ENCODE measurements around the gene OPN5.

The OPN5 gene

DNA sequence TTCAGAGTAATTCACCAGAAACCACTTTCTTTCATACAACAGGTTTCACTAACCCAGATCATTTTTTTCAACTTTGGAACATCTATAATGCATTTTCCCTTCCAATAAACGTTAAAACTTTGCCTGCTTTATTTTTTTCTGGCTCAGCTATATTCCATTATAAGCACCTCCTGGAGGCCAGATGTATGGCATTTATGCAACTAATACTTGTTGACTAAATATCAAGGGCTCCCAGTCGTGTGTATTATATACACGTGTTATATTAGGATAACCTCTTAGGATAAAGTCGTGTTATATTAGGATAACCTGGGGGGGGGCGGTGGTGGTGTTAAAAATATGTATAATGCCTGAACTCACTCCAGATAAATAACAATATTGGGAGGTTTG lies 6.7 kb downstream of the OPN5 start:
- DNase-seq (ENCODE audit: low read depth), result no peak

DNA sequence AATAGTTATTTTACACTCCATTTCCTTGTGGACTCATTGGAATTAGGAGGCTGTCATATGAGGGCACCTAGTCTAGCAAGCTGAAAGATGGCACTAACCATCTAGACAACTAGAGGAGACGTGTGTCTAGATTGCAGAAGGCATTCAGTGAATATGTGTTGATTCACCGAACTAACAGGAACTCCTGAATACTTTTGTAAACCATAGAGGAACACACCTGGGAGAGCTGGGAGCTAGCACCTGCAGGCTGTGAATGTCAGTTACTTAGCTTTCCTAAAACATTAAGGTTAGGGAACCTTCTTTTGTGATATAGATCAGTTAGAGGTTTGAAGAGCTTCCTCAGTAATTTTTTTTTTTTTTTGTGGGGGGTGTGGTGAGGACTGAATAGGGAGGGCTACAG lies 7.7 kb downstream of the OPN5 start:
- DNase-seq (ENCODE audit: low read depth), result no peak

DNA sequence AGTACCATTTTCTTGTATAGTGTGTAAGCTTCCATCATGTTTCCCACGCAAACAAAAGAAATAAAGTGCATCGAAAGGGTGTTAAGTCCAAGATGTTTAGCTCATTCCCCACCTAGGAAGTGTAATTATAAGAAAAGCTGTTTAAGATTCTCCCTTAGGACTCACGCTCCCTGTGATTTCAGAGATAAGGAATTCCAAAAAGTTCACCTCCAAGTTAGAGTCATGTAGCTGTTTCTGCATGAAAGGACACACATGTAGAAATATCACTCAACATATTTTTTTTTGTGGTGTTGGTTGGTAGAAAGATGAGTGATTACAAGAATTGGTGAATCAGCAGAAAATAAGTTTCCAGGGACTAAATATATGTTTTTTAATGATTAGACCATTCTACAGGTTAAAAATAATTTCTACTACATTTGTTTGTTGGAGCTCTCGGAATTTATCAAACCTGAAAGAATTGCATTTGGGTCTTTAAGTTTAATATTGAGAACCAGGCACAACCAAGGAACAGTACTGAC lies 10.4 kb downstream of the OPN5 start:
- DNase-seq (ENCODE audit: low read depth), result no peak

GRCh38 chr6:47794577-47795135 lies 12.8 kb downstream of the OPN5 start:
- DNase-seq (ENCODE audit: low read depth), result no peak

DNA sequence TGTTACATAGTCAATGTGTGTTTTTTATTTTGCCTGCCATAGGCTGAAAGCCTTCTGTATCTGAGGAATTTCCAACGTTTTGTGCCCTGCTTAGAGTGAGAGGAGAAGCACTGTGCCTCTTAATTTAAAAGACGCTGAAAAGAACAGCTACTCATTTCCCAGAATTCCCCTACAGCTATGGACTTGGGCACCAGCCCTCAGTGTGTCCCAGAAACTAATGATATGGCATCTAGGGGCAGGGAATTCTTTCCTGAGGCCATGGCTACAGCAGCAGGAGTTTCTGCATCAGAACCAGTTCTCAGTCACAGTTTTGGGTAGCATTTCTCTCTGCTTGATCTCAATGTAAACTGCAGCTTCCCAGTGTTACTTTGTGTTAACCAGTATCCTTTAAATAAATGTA lies 20.2 kb downstream of the OPN5 start:
- no peak for DNase-seq (ENCODE audit: low read depth)

GRCh38 chr6:47804821-47805220 lies 23.0 kb downstream of the OPN5 start:
- DNase-seq (ENCODE audit: low read depth), result no peak

- DNase-seq (ENCODE audit: low read depth), result no peak
Observed at GRCh38 chr6:47809873-47810272, 28.0 kb downstream of the OPN5 start.

DNA sequence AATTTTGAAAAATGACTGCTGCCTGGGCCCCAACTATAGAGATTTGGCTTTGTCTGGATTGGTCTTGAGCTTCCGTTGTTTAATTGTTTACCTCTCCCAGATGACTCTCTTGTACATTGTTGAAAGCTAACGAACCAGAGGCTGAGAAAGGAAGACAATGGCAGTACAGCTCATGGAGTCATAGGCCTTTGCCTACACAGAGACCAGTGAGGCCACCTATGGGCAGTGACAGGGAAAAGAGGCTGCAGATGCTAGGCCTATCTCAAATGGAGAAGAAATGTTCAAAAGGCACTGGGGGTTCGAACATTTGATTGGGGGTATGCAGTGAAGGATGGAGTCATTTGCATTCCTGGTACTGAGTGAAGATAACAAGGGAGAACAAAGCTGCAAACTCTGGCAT lies 29.1 kb downstream of the OPN5 start:
- no peak for DNase-seq (ENCODE audit: low read depth)

DNA sequence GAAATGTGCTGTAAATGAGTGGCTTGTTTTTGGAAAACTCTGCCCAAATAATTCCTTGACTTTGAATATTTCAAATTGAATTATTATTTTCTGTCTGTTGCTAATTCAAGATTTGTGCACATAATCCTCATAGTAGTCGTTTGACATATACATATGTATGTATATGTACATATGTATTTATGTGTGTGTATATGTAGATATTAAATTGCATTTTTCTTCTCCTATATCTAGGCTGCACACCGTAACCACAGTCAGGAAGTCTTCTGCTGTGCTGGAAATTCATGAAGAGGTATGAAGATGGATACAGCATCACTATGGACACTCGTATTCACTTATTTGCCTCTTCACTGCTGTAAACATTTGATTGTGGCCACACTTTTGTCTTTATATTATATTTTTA lies 29.6 kb downstream of the OPN5 start:
- DNase-seq (ENCODE audit: low read depth), result no peak

- no peak for DNase-seq (ENCODE audit: low read depth)
Observed at GRCh38 chr6:47817749-47818148, 35.9 kb downstream of the OPN5 start.

- no peak for DNase-seq (ENCODE audit: low read depth)
Observed at GRCh38 chr6:47819461-47819860, 37.6 kb downstream of the OPN5 start.

GRCh38 chr6:47822856-47823554 lies 41.2 kb downstream of the OPN5 start:
- no peak for DNase-seq (ENCODE audit: low read depth)

DNA sequence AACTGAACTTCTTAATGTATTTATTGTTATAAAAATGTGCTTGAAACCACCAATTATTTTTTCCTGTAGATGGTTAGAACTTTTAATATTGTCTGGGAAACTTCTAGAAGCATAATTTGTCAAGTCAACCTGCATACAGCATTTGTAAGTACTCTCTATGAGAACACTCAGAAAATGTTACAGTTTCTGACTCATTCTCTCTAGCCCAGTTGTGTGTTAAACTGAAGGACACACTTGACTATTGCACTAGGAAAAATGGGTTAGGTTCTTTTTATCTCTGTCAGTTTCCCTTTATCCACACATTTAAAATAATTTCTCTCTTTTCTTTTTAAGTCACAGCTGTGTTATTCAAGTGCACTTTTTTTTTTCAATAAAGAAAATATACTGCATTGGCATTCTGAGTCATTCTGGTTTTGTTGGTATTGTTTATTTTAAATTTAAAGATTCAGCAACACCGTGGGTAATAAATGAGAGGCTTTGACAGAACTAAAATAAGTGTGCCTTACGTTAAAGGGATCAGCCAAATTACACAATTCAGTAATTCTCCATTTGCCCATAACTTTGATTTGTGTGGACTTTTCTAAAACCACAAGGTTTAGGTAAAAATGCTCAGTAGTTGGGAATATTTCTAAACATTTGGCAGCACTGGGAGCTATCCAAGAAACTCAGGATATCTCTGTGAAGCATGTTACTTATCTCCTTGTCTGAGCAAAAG lies 50.7 kb downstream of the OPN5 start:
- DNase-seq (ENCODE audit: low read depth), result no peak

DNA sequence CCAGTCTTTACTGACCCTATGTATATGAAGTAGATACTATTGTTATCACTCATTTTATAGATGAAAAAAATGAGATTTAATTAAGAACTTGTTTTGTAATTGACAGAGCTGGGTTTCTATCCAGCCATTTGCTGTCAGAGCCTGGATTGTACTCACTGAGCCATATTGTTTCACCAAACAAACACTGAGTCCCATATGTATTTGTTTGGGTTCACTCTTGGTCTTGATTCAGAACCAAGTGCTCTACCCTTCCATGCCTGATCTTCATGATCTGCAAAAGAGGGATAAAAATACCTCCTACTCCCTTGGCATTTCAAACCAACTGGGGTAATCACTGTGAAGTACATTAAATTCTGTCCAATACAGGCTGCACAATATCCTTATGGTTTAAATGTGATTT lies 52.4 kb downstream of the OPN5 start:
- DNase-seq (ENCODE audit: low read depth), result no peak

GRCh38 chr6:47836046-47836445 lies 54.2 kb downstream of the OPN5 start:
- no peak for DNase-seq (ENCODE audit: low read depth)

DNA sequence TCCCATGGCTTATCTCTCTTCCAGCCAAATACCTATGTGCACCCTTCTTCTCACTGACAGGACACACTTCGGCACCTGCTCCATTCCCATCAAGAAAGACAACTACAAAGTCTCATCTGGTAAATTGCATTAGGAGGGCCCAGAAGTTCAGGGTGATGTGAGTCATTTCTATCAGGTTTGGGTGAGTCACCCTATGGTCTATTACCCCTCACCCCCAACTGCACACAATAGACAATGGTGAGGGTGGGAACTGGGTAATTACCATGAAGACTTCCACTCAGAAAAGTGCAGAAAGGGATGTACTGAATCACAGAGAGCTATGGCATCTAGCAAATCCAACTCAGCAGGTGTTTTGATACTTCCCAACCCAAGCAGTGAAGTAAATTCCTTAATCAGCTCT lies 54.8 kb downstream of the OPN5 start:
- no peak for DNase-seq (ENCODE audit: low read depth)

GRCh38 chr6:47839645-47840044 lies 57.8 kb downstream of the OPN5 start:
- DNase-seq (ENCODE audit: low read depth), result no peak

GRCh38 chr6:47844881-47845280 lies 63.0 kb downstream of the OPN5 start:
- DNase-seq (ENCODE audit: low read depth), result no peak

DNA sequence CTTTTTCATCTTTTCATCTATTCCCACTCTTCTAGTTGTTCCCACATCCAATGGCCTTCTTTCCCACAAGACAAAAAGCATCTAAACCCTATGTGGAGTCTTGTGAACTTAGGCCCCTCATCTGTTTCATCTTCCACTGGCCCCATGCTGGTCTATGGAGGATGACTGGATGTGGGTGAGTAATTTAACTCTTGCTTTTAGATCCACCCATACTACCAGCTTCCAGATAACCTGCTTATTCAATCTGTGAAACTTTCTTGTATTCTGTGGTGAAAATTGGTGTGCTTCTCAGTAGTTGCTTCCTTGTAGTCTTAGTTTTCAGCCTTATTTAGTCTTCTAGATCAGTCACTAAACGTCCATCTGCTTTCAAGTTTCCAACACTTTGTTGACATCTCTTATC lies 64.9 kb downstream of the OPN5 start:
- no peak for DNase-seq (ENCODE audit: low read depth)

DNA sequence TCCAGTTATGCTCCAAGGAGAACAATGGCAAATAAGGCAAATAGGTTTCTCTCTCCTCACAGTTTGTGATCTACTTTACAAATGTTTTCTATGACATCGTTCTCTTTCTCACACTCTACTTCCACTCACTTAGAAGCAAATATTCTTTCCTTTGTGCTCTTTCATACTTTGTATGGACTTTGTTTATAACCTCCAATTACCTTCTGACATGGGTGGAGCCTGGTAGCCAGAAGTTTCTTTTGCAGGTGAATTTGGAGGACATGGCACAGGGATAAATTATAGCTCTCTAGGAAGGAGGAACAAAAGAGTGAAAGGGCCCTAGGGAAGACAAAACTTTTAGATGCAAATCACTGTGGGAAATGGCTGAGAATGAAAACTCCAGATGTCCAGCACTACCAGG lies 69.3 kb downstream of the OPN5 start:
- DNase-seq (ENCODE audit: low read depth), result no peak

DNA sequence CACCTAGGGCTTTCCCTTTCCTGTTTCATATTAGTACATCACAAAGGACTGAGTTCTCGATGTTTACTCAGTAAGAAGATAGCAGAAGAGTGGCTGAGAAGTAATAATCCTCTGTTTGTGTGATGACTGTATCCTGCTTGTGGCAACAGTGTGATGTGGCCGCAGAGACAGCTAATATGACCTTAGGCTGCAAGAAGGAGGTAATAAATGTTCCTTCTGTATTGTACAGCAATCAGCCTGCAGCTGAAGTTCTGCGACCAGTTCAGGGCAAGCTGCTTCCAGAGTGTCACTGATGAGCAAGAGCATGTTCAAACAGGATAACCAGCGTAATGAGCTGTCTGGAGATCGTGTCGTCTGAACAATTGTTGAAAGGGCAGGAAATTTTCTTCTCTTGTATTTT lies 70.9 kb downstream of the OPN5 start:
- DNase-seq (ENCODE audit: low read depth), result no peak

GRCh38 chr6:47853766-47854165 lies 71.9 kb downstream of the OPN5 start:
- DNase-seq (ENCODE audit: low read depth), result no peak

DNA sequence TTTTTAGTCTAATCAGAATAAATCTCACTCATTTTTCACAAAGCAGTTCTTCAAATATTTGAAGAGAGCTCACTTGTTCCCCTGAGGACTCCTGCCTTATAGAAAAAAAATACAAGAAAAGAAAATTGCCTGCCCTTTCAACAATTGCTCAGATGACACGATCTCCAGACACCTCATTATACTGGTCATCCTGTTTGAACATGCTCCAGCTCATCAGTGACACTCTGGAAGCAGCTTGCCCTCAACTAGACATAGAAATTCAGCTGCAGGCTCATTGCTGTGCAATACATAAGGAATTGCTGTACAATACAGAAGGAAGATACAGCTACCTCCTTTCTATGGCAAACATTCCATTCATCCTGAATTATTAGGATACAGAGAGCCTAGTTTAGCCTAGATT lies 73.1 kb downstream of the OPN5 start:
- DNase-seq (ENCODE audit: low read depth), result no peak

DNA sequence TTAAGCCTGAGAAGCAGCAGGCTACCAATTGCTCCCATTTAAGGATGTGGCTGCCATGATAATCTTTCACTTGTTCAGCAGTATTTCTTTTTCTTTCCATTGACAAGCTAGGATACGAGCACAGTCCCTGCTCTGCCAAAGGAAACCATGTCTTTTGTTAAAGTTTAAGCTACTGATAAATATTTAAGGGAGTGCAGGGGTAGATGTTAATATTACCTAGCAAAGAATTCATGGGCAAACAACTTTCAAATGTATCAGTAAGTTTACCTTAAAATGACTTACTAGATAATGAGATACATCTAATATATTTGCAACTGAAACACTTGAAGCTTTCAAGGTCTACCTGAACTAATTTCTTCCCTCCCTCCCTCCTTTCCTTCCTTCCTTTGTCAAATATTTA lies 77.3 kb downstream of the OPN5 start:
- DNase-seq (ENCODE audit: low read depth), result no peak

All from stromal cell of bone marrow (primary cell).